PC-9 (cell line): ENCODE measurements around the gene ITPRIPL2. TPM values are rescaled to one million over a fixed set of nuclear protein-coding genes. Genes with fewer than 3 reads are reported as not detected.

Source experiments
- BruUV-seq: library from RNA; stranded (reverse); fragments of 400-500 nt; replicated peaks from 2 replicates; lab custom pipeline; 2021; lab: Mats Ljungman, UMichigan
- CTCF ChIA-PET: fragments of 300-600 bp; sonication (Branson Sonifier 250); formaldehyde crosslinking; loops from one replicate; lab custom pipeline; 2022; ENCODE audit warnings: antibody characterized with exemption; lab: Charles Lee
- POLR2A ChIA-PET: fragments of 300-600 bp; sonication (Branson Sonifier 250); formaldehyde crosslinking; loops from one replicate; lab custom pipeline; 2022; ENCODE audit warnings: antibody characterized with exemption; ENCODE audit not compliant: unreplicated experiment; lab: Charles Lee
- DNase-seq, 2 experiments: peaks; one replicate each; pipeline versions ENCODE4 v3.0.0 to v3.0.0-alpha.2; 2015 to 2022; ENCODE audit warnings: mixed read lengths in 1 of 2
- H2AFZ ChIP-seq: fragments of 200-600 bp; sonication (generic); 2 replicates; pipeline ENCODE4 v1.8.1; 2017; ENCODE audit warnings: antibody characterized with exemption
- H3F3A ChIP-seq: fragments of 200-600 bp; sonication (generic); 2 replicates; pipeline ENCODE4 v1.8.1; 2017; ENCODE audit warnings: antibody characterized with exemption, mild to moderate bottlenecking, low read depth; ENCODE audit not compliant: insufficient read depth
- H3K27ac ChIP-seq: fragments of 200-600 bp; sonication (generic); 2 replicates; pipeline ENCODE4 v1.6.1; 2016; ENCODE audit warnings: mixed run types
- H3K27me3 ChIP-seq: fragments of 200-600 bp; sonication (generic); 2 replicates; pipeline ENCODE4 v1.6.1; 2016; ENCODE audit warnings: low read depth, mixed run types; ENCODE audit not compliant: insufficient read depth
- H3K36me3 ChIP-seq: fragments of 200-600 bp; sonication (generic); 2 replicates; pipeline ENCODE4 v1.6.1; 2016; ENCODE audit warnings: low read depth, mixed run types
- H3K4me1 ChIP-seq: fragments of 200-600 bp; sonication (generic); replicated peaks from 2 replicates; pipeline ENCODE4 v1.6.1; 2016; ENCODE audit warnings: mixed run types; ENCODE audit not compliant: insufficient read depth
- H3K4me2 ChIP-seq: fragments of 200-600 bp; sonication (generic); 2 replicates; pipeline ENCODE4 v1.6.1; 2017; ENCODE audit warnings: mixed run types
- H3K4me3 ChIP-seq: fragments of 200-600 bp; sonication (generic); 2 replicates; pipeline ENCODE4 v1.6.1; 2016; ENCODE audit warnings: mixed run types
- H3K79me2 ChIP-seq: fragments of 200-600 bp; sonication (generic); 2 replicates; pipeline ENCODE4 v1.6.1; 2017; ENCODE audit warnings: low read depth, mixed run types
- H3K9me2 ChIP-seq: fragments of 200-600 bp; sonication (generic); 2 replicates; pipeline ENCODE4 v1.8.1; 2017; ENCODE audit warnings: mild to moderate bottlenecking; ENCODE audit not compliant: insufficient read depth
- H3K9me3 ChIP-seq: fragments of 200-600 bp; sonication (generic); 2 replicates; pipeline ENCODE4 v1.8.1; 2016; ENCODE audit warnings: low read depth; ENCODE audit not compliant: insufficient read depth
- H4K20me1 ChIP-seq: fragments of 200-600 bp; sonication (generic); 2 replicates; pipeline ENCODE4 v1.8.1; 2017; ENCODE audit not compliant: insufficient read depth
- EZH2 ChIP-seq: fragments of 200-600 bp; sonication (generic); IDR thresholded peaks from 2 replicates; pipeline ENCODE4 v1.8.0; 2017; ENCODE audit warnings: antibody characterized with exemption, low read depth
- intact Hi-C: fragments of 100-400 bp; cut with micrococcal nuclease; formaldehyde crosslinking; loops from one replicate; pipeline ENCODE4 v1.10.0; 2022; ENCODE audit not compliant: unreplicated experiment
- total RNA-seq: library from RNA; stranded (reverse); gene quantifications from 2 replicates; pipeline ENCODE4 v1.2.3, GENCODE V29; 2021
- TF ChIP-seq, protein P1 (sequence below): fragments of 200-600 bp; sonication (generic); conservative IDR thresholded peaks from 2 replicates; pipeline ENCODE4 v1.6.1; 2017; ENCODE audit warnings: mixed run types, antibody characterized with exemption, mild to moderate bottlenecking, moderate library complexity

ITPRIPL2 gene
- total RNA-seq, 1 experiment from 2014 or later: 117 TPM

GRCh38 chr16:19133600-19133999, 19.8 kb downstream of the ITPRIPL2 start:
- Histone ChIP-seq H3F3A (peaks cover 54% of the 10 kb centered on the region), H4K20me1 (no peaks in the 10 kb centered on the region), H3K36me3 (no peaks in the 10 kb centered on the region), H3K9me2 (no peaks in the 10 kb centered on the region), H2AFZ (no peak overlapping the region), H3K4me1 (peaks cover 74% of the 10 kb centered on the region), H3K4me2 (no peak overlapping the region), H3K79me2 (no peaks in the 10 kb centered on the region; the same call in 1 of the 2 replicates), H3K27ac (no peak overlapping the region), H3K9me3 (no peaks in the 10 kb centered on the region), H3K4me3 (no peak overlapping the region), H3K27me3 (no peaks in the 10 kb centered on the region)
- BruUV-seq: no TSS peak
- CTCF ChIA-PET: no interaction called here
- no peak for DNase-seq
- POLR2A ChIA-PET: no interaction called here
- TF ChIP-seq EZH2: no peak
- TF ChIP-seq, protein P1, sequence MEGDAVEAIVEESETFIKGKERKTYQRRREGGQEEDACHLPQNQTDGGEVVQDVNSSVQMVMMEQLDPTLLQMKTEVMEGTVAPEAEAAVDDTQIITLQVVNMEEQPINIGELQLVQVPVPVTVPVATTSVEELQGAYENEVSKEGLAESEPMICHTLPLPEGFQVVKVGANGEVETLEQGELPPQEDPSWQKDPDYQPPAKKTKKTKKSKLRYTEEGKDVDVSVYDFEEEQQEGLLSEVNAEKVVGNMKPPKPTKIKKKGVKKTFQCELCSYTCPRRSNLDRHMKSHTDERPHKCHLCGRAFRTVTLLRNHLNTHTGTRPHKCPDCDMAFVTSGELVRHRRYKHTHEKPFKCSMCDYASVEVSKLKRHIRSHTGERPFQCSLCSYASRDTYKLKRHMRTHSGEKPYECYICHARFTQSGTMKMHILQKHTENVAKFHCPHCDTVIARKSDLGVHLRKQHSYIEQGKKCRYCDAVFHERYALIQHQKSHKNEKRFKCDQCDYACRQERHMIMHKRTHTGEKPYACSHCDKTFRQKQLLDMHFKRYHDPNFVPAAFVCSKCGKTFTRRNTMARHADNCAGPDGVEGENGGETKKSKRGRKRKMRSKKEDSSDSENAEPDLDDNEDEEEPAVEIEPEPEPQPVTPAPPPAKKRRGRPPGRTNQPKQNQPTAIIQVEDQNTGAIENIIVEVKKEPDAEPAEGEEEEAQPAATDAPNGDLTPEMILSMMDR: no peak
- intact Hi-C loops: no loop called here

GRCh38 chr16:19135201-19135842, 21.6 kb downstream of the ITPRIPL2 start:
- no peaks in the 10 kb centered on the region for H4K20me1 ChIP-seq
- H2AFZ ChIP-seq: no peak overlapping the region
- peaks cover 84% of the 10 kb centered on the region for H3K4me1 ChIP-seq
- H3K4me3 ChIP-seq: no peak overlapping the region
- no TSS peak for BruUV-seq
- H3K27me3 ChIP-seq: no peaks in the 10 kb centered on the region
- no peaks in the 10 kb centered on the region for H3K9me2 ChIP-seq
- no peak for DNase-seq
- no peaks in the 10 kb centered on the region for H3K36me3 ChIP-seq
- TF ChIP-seq, protein P1: no peak
- no peak for TF ChIP-seq EZH2
- POLR2A ChIA-PET: interaction anchor here (0.6 to 1.6 kb wide), 4 partner anchors 8 to 703 kb away, joined by 4 to 6 read pairs (median 5); no protein-coding TSS in a partner anchor
- no peaks in the 10 kb centered on the region; the same call in 1 of the 2 replicates for H3K79me2 ChIP-seq
- intact Hi-C loops: no loop called here
- H3F3A ChIP-seq: peaks cover 63% of the 10 kb centered on the region
- H3K9me3 ChIP-seq: no peaks in the 10 kb centered on the region
- H3K27ac ChIP-seq: peak overlapping the region; percentile 92
- H3K4me2 ChIP-seq: peak overlapping the region; percentile 83
- CTCF ChIA-PET: interaction anchor here (0.6 to 1.8 kb wide), 4 partner anchors 15 to 182 kb away, joined by 3 to 7 read pairs (median 6); no protein-coding TSS in a partner anchor

GRCh38 chr16:19135896-19136438, 22.2 kb downstream of the ITPRIPL2 start:
- intact Hi-C loops: loop anchor here (1.0 kb wide), 5 partner anchors 17 to 50 kb away; partner anchors contain the start of gene ITPRIPL2
- Histone ChIP-seq H3K9me3 (no peaks in the 10 kb centered on the region), H3K4me3 (peak overlapping the region; percentile 17; the same call in 1 of the 2 replicates), H3K9me2 (no peaks in the 10 kb centered on the region), H3K4me2 (peak overlapping the region; percentile 83), H3K27ac (peak overlapping the region; percentile 92), H2AFZ (no peak overlapping the region), H3F3A (peaks cover 56% of the 10 kb centered on the region), H3K79me2 (no peaks in the 10 kb centered on the region; the same call in 1 of the 2 replicates), H4K20me1 (no peaks in the 10 kb centered on the region), H3K4me1 (peaks cover 78% of the 10 kb centered on the region), H3K27me3 (no peaks in the 10 kb centered on the region), H3K36me3 (no peaks in the 10 kb centered on the region)
- BruUV-seq: no TSS peak
- TF ChIP-seq, protein P1: no peak
- TF ChIP-seq EZH2: no peak
- ChIA-PET POLR2A (interaction anchor here (0.6 to 1.6 kb wide), 14 partner anchors 8 to 703 kb away, joined by 3 to 19 read pairs (median 5); partner anchors contain the start of genes COQ7, ITPRIPL2 and VPS35L), CTCF (interaction anchor here (0.6 to 1.8 kb wide), 6 partner anchors 16 to 1716 kb away, joined by 3 to 7 read pairs (median 4); no protein-coding TSS in a partner anchor)
- peak; percentile 90 to 94 for DNase-seq
